GM23338 (cell line): ENCODE results near the gene TAS2R40. TPM values are rescaled to one million over a fixed set of nuclear protein-coding genes. Genes with fewer than 3 reads are reported as not detected.

Experiments
- ATAC-seq: fragments of 200-7000 bp; cut with Tn5 transposase; 3 replicates; pipeline ENCODE4 v1.9.1; 2020
- DNase-seq: peaks from one replicate; pipeline ENCODE4 v3.0.0-alpha.2; 2015; ENCODE audit warnings: low spot score
- H2AFZ ChIP-seq: fragments of 200-600 bp; sonication (generic); 2 replicates; pipeline ENCODE4 v1.8.0; 2016; ENCODE audit warnings: antibody characterized with exemption, mild to moderate bottlenecking, moderate library complexity
- H3F3A ChIP-seq: fragments of 200-600 bp; sonication (generic); replicated peaks from 2 replicates; pipeline ENCODE4 v1.8.0; 2017; ENCODE audit warnings: antibody characterized with exemption, mixed run types, low read depth
- H3K27ac ChIP-seq: fragments of 200-600 bp; sonication (generic); 2 replicates; pipeline ENCODE4 v1.6.1; 2016; ENCODE audit warnings: low read depth
- H3K27me3 ChIP-seq: fragments of 200-600 bp; sonication (generic); 2 replicates; pipeline ENCODE4 v1.8.0; 2016; ENCODE audit warnings: mild to moderate bottlenecking, mixed run types, moderate library complexity; ENCODE audit not compliant: insufficient read depth
- H3K36me3 ChIP-seq: fragments of 200-600 bp; sonication (generic); 2 replicates; pipeline ENCODE4 v1.8.0; 2016; ENCODE audit warnings: mild to moderate bottlenecking; ENCODE audit not compliant: insufficient read depth
- H3K4me1 ChIP-seq: fragments of 200-600 bp; sonication (generic); 2 replicates; pipeline ENCODE4 v1.8.0; 2016; ENCODE audit warnings: mild to moderate bottlenecking, moderate library complexity; ENCODE audit not compliant: insufficient read depth
- H3K4me2 ChIP-seq: fragments of 200-600 bp; sonication (generic); 2 replicates; pipeline ENCODE4 v1.7.1; 2017; ENCODE audit warnings: mixed run types
- H3K4me3 ChIP-seq: fragments of 200-600 bp; sonication (generic); 2 replicates; pipeline ENCODE4 v1.6.1; 2016; ENCODE audit warnings: mixed run types
- H3K79me2 ChIP-seq: fragments of 200-600 bp; sonication (generic); replicated peaks from 2 replicates; pipeline ENCODE4 v1.8.0; 2017; ENCODE audit warnings: mild to moderate bottlenecking; ENCODE audit not compliant: insufficient read depth
- H3K9me2 ChIP-seq: fragments of 200-600 bp; sonication (generic); 2 replicates; pipeline ENCODE4 v1.8.0; 2017; ENCODE audit not compliant: insufficient read depth
- H4K20me1 ChIP-seq: fragments of 200-600 bp; sonication (generic); replicated peaks from 2 replicates; pipeline ENCODE4 v1.8.0; 2017; ENCODE audit warnings: mild to moderate bottlenecking; ENCODE audit not compliant: insufficient read depth
- H3K27ac Mint-ChIP-seq: 2 replicates; pipeline ENCODE4 v1.8.0; 2020; ENCODE audit warnings: inconsistent platforms, mild to moderate bottlenecking, moderate library complexity, mixed read lengths
- H3K27me3 Mint-ChIP-seq: 3 replicates; pipeline ENCODE4 v1.8.0; 2022; ENCODE audit warnings: low read depth, mild to moderate bottlenecking, moderate library complexity, mixed read lengths, inconsistent platforms; ENCODE audit not compliant: insufficient read depth, poor library complexity
- H3K36me3 Mint-ChIP-seq: 3 replicates; pipeline ENCODE4 v1.8.0; 2021; ENCODE audit warnings: low read depth, mild to moderate bottlenecking, inconsistent platforms, moderate library complexity, mixed read lengths
- H3K4me1 Mint-ChIP-seq: 3 replicates; pipeline ENCODE4 v1.8.0; 2020; ENCODE audit warnings: mild to moderate bottlenecking, inconsistent platforms, mixed read lengths
- H3K4me3 Mint-ChIP-seq: 3 replicates; pipeline ENCODE4 v1.8.0; 2021; ENCODE audit warnings: moderate library complexity, mild to moderate bottlenecking, inconsistent platforms, mixed read lengths
- H3K9me3 Mint-ChIP-seq: 3 replicates; pipeline ENCODE4 v1.8.0; 2020; ENCODE audit warnings: moderate library complexity, mild to moderate bottlenecking, inconsistent platforms, mixed read lengths
- CREB1 ChIP-seq: fragments of 250-450 bp; sonication (Bioruptor Pico); IDR thresholded peaks from 2 replicates; pipeline ENCODE4 v1.5.0; 2020; ENCODE audit warnings: low read depth, mild to moderate bottlenecking, moderate library complexity
- EZH2 ChIP-seq: fragments of 200-600 bp; sonication (generic); IDR thresholded peaks from one replicate; pipeline ENCODE4 v1.8.0; 2017; ENCODE audit warnings: antibody characterized with exemption, mild to moderate bottlenecking, low read depth; ENCODE audit not compliant: unreplicated experiment
- EZH2phosphoT487 ChIP-seq: fragments of 200-600 bp; sonication (generic); IDR thresholded peaks from one replicate; pipeline ENCODE4 v1.8.1; 2018; ENCODE audit warnings: antibody characterized with exemption; ENCODE audit not compliant: unreplicated experiment
- JUNB ChIP-seq: IDR thresholded peaks from one replicate; pipeline ENCODE4 v1.6.1; 2016; ENCODE audit warnings: antibody characterized with exemption; ENCODE audit not compliant: unreplicated experiment
- NANOG ChIP-seq: IDR thresholded peaks from 2 replicates; pipeline ENCODE4 v1.6.1; 2016; ENCODE audit warnings: antibody characterized with exemption, borderline replicate concordance
- POLR2AphosphoS5 ChIP-seq: IDR thresholded peaks from 2 replicates; pipeline ENCODE4 v1.6.1; 2016; ENCODE audit warnings: antibody characterized with exemption, low read depth
- STAT1 ChIP-seq: IDR thresholded peaks from one replicate; pipeline ENCODE4 v1.6.1; 2016; ENCODE audit warnings: antibody characterized with exemption; ENCODE audit not compliant: unreplicated experiment
- ZNF114 ChIP-seq: fragments of 250-450 bp; sonication (Bioruptor Pico); IDR thresholded peaks from 2 replicates; pipeline ENCODE4 v1.5.0; 2020; ENCODE audit warnings: mild to moderate bottlenecking, moderate library complexity
- ZNF331 ChIP-seq: fragments of 250-450 bp; sonication (Bioruptor Pico); IDR thresholded peaks from 2 replicates; pipeline ENCODE4 v1.5.0; 2020; ENCODE audit warnings: low read depth, mild to moderate bottlenecking, moderate library complexity
- polyA plus RNA-seq: library from polyadenylated mRNA; unstranded; fragments of >200 nt; fragmentation: Nextera tagmentation; extraction: Ambion mirVana; gene quantifications from 2 replicates; pipeline ENCODE4 v1.2.1, GENCODE V29; 2016
- total RNA-seq: library from RNA; depleted of rRNA; stranded (reverse); fragments of >200 nt; shearing (Covaris generic); gene quantifications from 2 replicates; pipeline ENCODE4 v1.2.3, GENCODE V29; 2014
- TF ChIP-seq, protein P1 (sequence below), 2 experiments: fragments of 200-600 bp in 1 of 2; sonication (generic) in 1 of 2; conservative IDR thresholded peaks; 2 replicates each; pipeline versions ENCODE4 v1.5.1 to v1.6.1; 2016 to 2017; ENCODE audit warnings: antibody characterized with exemption in 2 of 2, low read depth in 2 of 2, mild to moderate bottlenecking in 2 of 2, moderate library complexity in 1 of 2
- TF ChIP-seq, protein P2 (sequence below): fragments of 250-450 bp; sonication (Bioruptor Pico); IDR thresholded peaks from 2 replicates; pipeline ENCODE4 v1.5.0; 2020; ENCODE audit warnings: mild to moderate bottlenecking, moderate library complexity
- TF ChIP-seq, protein P3 (sequence below): IDR thresholded peaks from 2 replicates; pipeline ENCODE4 v1.6.1; 2016; ENCODE audit warnings: antibody characterized with exemption
- TF ChIP-seq, protein P4 (sequence below): IDR thresholded peaks from one replicate; pipeline ENCODE4 v1.6.1; 2018; ENCODE audit warnings: antibody characterized with exemption; ENCODE audit not compliant: unreplicated experiment

Gene TAS2R40
- total and polyA plus RNA-seq, 2 experiments from 2014 or later = not detected

DNA sequence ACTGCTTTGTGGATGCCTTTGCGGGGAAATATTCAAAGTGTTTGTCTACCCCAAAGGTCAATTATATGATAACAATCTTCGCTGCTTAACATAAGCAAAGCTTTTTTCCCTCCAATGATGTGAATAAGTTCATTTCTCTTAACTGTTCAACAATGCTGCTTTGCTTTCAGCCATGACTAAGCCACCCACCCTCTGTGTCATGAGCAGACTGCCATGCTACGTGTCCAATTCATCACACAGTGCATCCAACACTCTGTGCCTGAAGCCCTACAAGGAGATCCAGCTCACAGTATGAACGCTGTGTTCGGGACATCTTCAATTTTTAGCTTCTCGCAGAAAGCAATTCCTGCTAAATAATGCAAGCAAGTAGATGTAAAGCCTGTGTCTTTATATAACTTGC lies 5.7 kb upstream of the TAS2R40 start:
- Histone ChIP-seq H4K20me1 (no peaks in the 10 kb centered on the region), H3K4me2 (no peak overlapping the region), H3K4me1 (no peaks in the 10 kb centered on the region), H3K27me3 (no peaks in the 10 kb centered on the region), H3F3A (no peaks in the 10 kb centered on the region), H3K36me3 (no peaks in the 10 kb centered on the region), H3K27ac (no peak overlapping the region), H3K4me3 (no peak overlapping the region), H2AFZ (no peak overlapping the region), H3K9me2 (no peaks in the 10 kb centered on the region), H3K79me2 (no peaks in the 10 kb centered on the region)
- no peak for TF ChIP-seq STAT1
- no peak for TF ChIP-seq CREB1 (CRISPR knock-in tag)
- TF ChIP-seq ZNF331 (CRISPR knock-in tag) = no peak
- TF ChIP-seq, protein P1, sequence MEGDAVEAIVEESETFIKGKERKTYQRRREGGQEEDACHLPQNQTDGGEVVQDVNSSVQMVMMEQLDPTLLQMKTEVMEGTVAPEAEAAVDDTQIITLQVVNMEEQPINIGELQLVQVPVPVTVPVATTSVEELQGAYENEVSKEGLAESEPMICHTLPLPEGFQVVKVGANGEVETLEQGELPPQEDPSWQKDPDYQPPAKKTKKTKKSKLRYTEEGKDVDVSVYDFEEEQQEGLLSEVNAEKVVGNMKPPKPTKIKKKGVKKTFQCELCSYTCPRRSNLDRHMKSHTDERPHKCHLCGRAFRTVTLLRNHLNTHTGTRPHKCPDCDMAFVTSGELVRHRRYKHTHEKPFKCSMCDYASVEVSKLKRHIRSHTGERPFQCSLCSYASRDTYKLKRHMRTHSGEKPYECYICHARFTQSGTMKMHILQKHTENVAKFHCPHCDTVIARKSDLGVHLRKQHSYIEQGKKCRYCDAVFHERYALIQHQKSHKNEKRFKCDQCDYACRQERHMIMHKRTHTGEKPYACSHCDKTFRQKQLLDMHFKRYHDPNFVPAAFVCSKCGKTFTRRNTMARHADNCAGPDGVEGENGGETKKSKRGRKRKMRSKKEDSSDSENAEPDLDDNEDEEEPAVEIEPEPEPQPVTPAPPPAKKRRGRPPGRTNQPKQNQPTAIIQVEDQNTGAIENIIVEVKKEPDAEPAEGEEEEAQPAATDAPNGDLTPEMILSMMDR (conservative IDR thresholded peaks at IDR 0.05; ENCODE audit: low read depth in 2 of 2) = no peak
- TF ChIP-seq, protein P2, sequence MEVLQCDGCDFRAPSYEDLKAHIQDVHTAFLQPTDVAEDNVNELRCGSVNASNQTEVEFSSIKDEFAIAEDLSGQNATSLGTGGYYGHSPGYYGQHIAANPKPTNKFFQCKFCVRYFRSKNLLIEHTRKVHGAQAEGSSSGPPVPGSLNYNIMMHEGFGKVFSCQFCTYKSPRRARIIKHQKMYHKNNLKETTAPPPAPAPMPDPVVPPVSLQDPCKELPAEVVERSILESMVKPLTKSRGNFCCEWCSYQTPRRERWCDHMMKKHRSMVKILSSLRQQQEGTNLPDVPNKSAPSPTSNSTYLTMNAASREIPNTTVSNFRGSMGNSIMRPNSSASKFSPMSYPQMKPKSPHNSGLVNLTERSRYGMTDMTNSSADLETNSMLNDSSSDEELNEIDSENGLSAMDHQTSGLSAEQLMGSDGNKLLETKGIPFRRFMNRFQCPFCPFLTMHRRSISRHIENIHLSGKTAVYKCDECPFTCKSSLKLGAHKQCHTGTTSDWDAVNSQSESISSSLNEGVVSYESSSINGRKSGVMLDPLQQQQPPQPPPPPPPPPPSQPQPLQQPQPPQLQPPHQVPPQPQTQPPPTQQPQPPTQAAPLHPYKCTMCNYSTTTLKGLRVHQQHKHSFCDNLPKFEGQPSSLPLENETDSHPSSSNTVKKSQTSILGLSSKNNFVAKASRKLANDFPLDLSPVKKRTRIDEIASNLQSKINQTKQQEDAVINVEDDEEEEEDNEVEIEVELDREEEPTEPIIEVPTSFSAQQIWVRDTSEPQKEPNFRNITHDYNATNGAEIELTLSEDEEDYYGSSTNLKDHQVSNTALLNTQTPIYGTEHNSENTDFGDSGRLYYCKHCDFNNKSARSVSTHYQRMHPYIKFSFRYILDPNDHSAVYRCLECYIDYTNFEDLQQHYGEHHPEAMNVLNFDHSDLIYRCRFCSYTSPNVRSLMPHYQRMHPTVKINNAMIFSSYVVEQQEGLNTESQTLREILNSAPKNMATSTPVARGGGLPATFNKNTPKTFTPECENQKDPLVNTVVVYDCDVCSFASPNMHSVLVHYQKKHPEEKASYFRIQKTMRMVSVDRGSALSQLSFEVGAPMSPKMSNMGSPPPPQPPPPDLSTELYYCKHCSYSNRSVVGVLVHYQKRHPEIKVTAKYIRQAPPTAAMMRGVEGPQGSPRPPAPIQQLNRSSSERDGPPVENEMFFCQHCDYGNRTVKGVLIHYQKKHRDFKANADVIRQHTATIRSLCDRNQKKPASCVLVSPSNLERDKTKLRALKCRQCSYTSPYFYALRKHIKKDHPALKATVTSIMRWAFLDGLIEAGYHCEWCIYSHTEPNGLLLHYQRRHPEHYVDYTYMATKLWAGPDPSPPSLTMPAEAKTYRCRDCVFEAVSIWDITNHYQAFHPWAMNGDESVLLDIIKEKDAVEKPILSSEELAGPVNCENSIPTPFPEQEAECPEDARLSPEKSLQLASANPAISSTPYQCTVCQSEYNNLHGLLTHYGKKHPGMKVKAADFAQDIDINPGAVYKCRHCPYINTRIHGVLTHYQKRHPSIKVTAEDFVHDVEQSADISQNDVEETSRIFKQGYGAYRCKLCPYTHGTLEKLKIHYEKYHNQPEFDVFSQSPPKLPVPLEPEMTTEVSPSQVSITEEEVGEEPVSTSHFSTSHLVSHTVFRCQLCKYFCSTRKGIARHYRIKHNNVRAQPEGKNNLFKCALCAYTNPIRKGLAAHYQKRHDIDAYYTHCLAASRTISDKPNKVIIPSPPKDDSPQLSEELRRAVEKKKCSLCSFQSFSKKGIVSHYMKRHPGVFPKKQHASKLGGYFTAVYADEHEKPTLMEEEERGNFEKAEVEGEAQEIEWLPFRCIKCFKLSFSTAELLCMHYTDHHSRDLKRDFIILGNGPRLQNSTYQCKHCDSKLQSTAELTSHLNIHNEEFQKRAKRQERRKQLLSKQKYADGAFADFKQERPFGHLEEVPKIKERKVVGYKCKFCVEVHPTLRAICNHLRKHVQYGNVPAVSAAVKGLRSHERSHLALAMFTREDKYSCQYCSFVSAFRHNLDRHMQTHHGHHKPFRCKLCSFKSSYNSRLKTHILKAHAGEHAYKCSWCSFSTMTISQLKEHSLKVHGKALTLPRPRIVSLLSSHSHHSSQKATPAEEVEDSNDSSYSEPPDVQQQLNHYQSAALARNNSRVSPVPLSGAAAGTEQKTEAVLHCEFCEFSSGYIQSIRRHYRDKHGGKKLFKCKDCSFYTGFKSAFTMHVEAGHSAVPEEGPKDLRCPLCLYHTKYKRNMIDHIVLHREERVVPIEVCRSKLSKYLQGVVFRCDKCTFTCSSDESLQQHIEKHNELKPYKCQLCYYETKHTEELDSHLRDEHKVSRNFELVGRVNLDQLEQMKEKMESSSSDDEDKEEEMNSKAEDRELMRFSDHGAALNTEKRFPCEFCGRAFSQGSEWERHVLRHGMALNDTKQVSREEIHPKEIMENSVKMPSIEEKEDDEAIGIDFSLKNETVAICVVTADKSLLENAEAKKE (CRISPR knock-in tag) = no peak
- no peak for TF ChIP-seq NANOG
- TF ChIP-seq, protein P3, sequence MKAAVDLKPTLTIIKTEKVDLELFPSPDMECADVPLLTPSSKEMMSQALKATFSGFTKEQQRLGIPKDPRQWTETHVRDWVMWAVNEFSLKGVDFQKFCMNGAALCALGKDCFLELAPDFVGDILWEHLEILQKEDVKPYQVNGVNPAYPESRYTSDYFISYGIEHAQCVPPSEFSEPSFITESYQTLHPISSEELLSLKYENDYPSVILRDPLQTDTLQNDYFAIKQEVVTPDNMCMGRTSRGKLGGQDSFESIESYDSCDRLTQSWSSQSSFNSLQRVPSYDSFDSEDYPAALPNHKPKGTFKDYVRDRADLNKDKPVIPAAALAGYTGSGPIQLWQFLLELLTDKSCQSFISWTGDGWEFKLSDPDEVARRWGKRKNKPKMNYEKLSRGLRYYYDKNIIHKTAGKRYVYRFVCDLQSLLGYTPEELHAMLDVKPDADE = no peak
- no peak for TF ChIP-seq POLR2AphosphoS5
- TF ChIP-seq EZH2phosphoT487 = no peak
- TF ChIP-seq JUNB = no peak
- no peak for TF ChIP-seq ZNF114
- TF ChIP-seq, protein P4, sequence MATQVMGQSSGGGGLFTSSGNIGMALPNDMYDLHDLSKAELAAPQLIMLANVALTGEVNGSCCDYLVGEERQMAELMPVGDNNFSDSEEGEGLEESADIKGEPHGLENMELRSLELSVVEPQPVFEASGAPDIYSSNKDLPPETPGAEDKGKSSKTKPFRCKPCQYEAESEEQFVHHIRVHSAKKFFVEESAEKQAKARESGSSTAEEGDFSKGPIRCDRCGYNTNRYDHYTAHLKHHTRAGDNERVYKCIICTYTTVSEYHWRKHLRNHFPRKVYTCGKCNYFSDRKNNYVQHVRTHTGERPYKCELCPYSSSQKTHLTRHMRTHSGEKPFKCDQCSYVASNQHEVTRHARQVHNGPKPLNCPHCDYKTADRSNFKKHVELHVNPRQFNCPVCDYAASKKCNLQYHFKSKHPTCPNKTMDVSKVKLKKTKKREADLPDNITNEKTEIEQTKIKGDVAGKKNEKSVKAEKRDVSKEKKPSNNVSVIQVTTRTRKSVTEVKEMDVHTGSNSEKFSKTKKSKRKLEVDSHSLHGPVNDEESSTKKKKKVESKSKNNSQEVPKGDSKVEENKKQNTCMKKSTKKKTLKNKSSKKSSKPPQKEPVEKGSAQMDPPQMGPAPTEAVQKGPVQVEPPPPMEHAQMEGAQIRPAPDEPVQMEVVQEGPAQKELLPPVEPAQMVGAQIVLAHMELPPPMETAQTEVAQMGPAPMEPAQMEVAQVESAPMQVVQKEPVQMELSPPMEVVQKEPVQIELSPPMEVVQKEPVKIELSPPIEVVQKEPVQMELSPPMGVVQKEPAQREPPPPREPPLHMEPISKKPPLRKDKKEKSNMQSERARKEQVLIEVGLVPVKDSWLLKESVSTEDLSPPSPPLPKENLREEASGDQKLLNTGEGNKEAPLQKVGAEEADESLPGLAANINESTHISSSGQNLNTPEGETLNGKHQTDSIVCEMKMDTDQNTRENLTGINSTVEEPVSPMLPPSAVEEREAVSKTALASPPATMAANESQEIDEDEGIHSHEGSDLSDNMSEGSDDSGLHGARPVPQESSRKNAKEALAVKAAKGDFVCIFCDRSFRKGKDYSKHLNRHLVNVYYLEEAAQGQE = no peak
- no peak for TF ChIP-seq EZH2
- Mint-ChIP-seq H3K9me3 (no peaks in the 10 kb centered on the region; the same call in 2 of the 3 replicates), H3K27ac (no peak overlapping the region), H3K27me3 (no peaks in the 10 kb centered on the region), H3K4me1 (no peaks in the 10 kb centered on the region), H3K36me3 (no peaks in the 10 kb centered on the region; the same call in 2 of the 3 replicates), H3K4me3 (no peak overlapping the region)
- no peak for ATAC-seq
- DNase-seq = no peak
